GM12873 (cell line): Measurements from ENCODE around the gene INTS4.

Experiments used
- CTCF ChIP-seq: IDR thresholded peaks from 2 replicates; pipeline ENCODE4 v1.5.1; 2012; ENCODE audit warnings: low read depth, mild to moderate bottlenecking, moderate library complexity, low read length, control low read depth; ENCODE audit not compliant: insufficient read depth; ENCODE audit errors: missing control alignments

Gene INTS4

GRCh38 chr11:77959434-77959833 lies 35.0 kb downstream of the INTS4 start:
- no peak for TF ChIP-seq CTCF

- no peak for TF ChIP-seq CTCF
Observed at GRCh38 chr11:77909277-77909676, 85.2 kb downstream of the INTS4 start.

GRCh38 chr11:77908835-77909234 lies 85.6 kb downstream of the INTS4 start:
- no peak for TF ChIP-seq CTCF

GRCh38 chr11:77886401-77886800 lies 108.1 kb downstream of the INTS4 start:
- TF ChIP-seq CTCF = no peak

- TF ChIP-seq CTCF = no peak
Observed at GRCh38 chr11:77884829-77885190, 109.7 kb downstream of the INTS4 start.

GRCh38 chr11:77884186-77884828 lies 110.2 kb downstream of the INTS4 start:
- TF ChIP-seq CTCF = no peak

GRCh38 chr11:77883775-77884174 lies 110.7 kb downstream of the INTS4 start:
- no peak for TF ChIP-seq CTCF
